NCI-H2171 treated with DMSO at 0.1 percent for 48 hours (cell line): ENCODE results near the gene TJP1.
A peak's percentile ranks its signal among the peaks of the same experiment; 100 is the strongest.

Experiments used
- DNase-seq: peaks from one replicate; lab custom pipeline; 2025; lab: John Stamatoyannopoulos, UW

The TJP1 gene

GRCh38 chr15:29822100-29822683, at the start of gene TJP1:
Gene TJP1 (minus strand): TSS chr15:29822468. CDS start chr15:29822028, 440 bp downstream.
- DNase-seq, result peak; percentile 57

GRCh38 chr15:29871401-29871800, 49.1 kb upstream of the TJP1 start:
- DNase-seq, result no peak

- peak; percentile 34 for DNase-seq
Observed at GRCh38 chr15:29870495-29871151, 48.4 kb upstream of the TJP1 start.

DNA sequence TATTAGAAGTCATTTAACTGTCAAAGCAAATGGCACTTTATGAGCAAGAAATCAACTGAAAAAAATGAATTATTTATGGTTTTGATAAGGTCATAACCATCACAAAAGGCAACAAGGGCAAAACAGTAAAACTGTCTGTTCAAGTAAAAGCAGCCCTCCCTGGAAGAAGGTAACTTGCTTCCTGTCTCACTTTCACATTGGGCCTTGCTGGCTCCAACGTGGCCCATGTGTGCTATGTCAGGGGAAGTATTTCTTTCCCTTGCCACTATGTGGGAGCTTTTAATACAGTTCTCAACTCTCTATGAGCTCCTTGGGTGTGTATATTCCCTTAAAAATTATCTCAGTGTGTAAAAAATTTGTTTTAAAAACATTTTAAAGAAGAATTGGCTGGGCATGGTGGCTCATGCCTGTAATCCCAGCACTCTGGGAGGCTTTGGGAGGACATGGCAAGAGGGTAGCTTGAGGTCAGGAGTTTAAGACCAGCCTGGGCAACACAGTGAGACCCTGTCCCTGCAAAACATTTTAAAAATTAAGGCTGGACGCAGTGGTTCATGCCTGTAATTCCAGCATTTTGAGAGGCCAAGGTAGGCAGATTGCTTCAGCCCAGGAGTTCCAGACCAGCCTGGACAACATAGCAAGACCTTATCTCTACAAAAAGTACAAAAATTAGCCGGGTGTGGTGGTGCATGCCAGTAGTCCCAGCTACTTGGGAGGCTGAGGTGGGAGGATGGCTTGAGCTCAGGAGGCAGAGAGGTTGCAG, 45.2 kb upstream of the TJP1 start:
- DNase-seq, result no peak

- DNase-seq, result no peak
Observed at GRCh38 chr15:29866337-29866736, 44.1 kb upstream of the TJP1 start.

GRCh38 chr15:29864501-29864900, 42.2 kb upstream of the TJP1 start:
- no peak for DNase-seq

DNA sequence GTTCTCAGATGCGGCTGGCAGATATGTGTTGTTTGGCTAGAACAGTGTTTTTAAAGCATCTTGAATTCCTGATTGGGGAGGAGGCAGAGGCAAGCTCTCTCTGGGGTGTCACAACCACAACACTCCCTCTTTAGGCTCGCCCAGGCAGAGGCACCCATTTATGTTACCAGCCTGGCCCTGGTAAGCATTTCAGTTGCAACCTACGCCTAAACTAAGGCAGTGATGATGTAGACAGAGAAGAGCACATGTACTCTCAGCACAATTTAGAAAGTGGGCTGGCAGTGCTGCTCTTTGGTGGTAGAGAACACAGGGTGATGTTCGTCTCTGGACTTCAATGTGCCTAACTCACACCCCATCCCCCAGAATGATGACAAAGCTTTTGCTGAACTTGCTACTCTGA, 41.2 kb upstream of the TJP1 start:
- no peak for DNase-seq

DNA sequence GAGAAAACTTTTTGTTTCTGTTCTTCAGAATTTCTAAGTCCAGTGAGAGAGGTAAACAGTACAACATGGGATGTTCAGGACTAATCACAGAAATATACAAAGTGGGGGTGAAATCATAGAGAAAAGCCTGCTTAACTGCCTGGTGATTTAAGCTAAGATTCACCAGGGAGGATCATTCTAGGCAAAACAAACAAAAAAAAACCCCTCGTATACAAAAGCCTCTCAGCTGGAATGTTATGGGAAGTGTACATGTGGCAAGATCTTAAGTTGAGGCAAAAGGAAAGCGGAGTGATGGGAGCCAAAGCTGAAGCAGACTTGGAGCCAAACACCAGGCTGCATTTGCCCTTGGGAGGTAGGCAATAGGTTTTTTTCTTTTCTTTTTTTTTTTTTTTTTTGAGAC, 40.0 kb upstream of the TJP1 start:
- DNase-seq, result peak; percentile 21

- DNase-seq, result no peak
Observed at GRCh38 chr15:29860872-29861271, 38.6 kb upstream of the TJP1 start.

GRCh38 chr15:29859973-29860715, 37.9 kb upstream of the TJP1 start:
- no peak for DNase-seq

DNA sequence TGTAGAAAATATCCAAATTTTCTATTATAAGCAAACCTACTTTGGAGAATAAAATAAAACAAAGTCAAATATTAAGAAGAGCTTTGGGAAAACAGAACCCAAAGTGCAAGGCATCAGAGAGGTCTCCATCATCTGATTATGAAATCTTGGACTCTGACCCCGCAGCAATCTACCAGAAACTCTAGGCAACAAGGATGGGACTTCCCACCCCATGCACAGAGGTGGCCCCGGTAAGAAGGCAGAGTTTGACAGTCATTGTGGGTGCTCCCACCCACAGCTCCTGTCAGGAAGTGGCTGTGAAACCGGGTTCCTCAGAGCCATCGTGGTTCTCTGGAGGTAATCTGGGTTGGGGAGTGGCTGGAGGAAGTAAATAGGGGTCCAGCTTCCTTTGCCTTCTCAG, 37.0 kb upstream of the TJP1 start:
- no peak for DNase-seq

GRCh38 chr15:29857221-29857789, 35.0 kb upstream of the TJP1 start:
- no peak for DNase-seq

- no peak for DNase-seq
Observed at GRCh38 chr15:29854413-29854812, 32.1 kb upstream of the TJP1 start.

GRCh38 chr15:29853211-29853987, 31.1 kb upstream of the TJP1 start:
- no peak for DNase-seq

DNA sequence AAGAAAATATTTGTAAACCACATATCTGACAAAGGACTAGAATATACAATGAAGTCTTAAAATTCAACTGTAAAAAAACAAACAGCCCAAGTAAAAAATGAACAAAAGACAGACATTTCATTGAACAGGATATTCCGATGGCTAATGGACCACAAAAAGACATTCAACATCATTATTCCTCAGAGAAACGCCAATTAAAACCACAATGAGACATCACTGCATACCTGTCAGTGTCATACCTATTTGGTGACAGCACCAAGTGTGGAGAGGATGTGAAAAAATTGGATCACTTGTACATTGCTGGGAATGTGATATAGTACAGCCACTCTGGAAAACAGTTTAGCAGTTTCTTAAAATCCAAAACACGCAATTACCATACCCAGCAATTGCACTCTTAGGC, 29.9 kb upstream of the TJP1 start:
- no peak for DNase-seq

DNA sequence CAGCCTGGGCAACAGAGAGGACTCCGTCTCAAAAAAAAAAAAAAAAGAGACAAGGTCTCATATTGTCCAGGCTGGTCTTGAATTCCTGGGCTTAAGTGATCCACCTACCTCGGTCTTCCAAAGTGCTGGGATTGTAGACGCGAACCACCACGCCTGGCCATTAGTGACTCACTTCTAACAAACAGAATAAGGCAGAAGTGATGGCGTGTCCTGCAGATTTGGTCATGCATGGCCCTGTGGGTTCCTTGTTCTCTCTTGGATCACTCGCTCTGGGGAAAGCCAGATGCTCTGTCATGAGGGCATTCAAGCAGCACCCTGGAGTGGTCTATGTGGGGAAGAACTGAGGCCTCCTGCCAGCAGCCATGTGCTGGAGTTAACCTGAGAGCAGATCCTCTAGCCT, 27.4 kb upstream of the TJP1 start:
- DNase-seq, result no peak

GRCh38 chr15:29849218-29849617, 26.9 kb upstream of the TJP1 start:
- DNase-seq, result no peak

DNA sequence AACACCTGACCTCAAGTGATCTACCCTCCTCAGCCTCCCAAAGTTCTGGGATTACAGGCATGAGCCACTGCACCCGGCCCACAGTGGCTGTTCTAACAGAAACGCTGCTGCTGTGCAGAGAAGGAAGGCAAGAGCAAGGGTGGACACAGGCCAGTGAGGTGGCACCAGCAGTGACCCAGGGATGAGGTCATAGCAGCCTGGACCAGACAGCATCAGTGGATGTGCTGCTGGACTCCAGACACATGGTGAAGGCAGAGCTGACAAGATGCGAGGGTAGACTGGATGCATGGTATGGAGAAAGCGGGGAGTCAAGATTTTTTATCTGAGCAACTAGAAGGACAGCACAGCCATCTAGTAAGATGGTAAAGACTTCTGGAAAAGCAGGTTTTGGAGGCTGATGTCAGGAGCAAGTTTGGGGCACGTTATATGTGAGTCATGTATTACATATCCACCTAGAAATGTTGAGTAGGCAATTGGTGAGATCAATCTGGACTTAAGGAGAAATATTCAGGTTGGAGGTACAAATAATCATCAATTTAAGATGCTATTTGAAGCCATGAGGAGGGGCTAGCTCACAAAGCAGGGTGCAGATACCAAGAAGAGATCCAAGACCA, 22.1 kb upstream of the TJP1 start:
- no peak for DNase-seq

DNA sequence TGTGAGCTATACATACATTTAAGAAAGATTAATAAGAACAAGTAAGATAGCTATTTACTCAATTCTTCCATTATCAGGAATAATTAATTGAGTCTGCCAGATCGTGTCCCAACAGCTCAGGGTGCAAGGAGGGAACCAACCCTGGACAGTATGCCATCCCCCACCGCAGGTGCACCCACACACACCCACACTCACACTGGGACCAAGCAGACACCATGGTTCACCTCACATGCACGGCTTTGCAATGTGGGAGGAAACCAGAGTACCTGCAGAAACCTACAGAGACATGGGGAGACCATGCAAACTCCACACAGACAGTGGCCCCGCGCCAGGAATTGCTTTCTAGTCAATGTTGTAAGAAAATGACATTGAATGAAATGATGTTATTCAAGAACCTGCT, 20.0 kb upstream of the TJP1 start:
- no peak for DNase-seq

- DNase-seq, result no peak
Observed at GRCh38 chr15:29840926-29841325, 18.7 kb upstream of the TJP1 start.

DNA sequence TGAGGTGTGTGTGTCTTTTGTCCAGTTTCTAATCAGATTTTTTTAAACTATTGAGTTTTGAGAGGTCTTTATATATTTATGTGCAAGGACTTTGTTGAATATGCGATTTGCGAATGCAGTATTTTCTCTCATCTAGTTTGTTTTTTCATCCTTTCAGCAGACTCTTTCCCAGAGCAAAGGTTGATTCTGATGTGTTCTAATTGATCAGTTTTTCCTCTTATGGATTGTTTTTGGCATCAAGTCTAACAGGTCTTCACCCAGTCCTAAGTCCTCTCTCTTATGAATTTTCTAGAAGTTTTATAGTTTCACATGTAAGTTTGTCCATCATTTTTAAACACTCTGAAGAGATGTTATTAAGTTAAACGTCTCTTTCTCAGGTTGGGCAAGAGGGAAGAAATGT, 17.8 kb upstream of the TJP1 start:
- no peak for DNase-seq
